ENCODE measurements around the gene KYAT1. TPM values are rescaled to one million over a fixed set of nuclear protein-coding genes. Genes with fewer than 3 reads are reported as not detected.

KYAT1 gene
- total RNA-seq, 1 donor from 2014 or later: 21.7 TPM

- Histone ChIP-seq H3K4me2 (no peak overlapping the region), H3K4me1 (peaks cover 16% of the 10 kb centered on the region), H3K36me3 (no peaks in the 10 kb centered on the region), H3K79me2 (ENCODE audit: low read depth) (peaks cover 11% of the 10 kb centered on the region), H2AFZ (replicated peaks) (no peak overlapping the region), H3K27me3 (no peaks in the 10 kb centered on the region), H3K9ac (no peak overlapping the region), H3K4me3 (no peak overlapping the region), H4K20me1 (ENCODE audit: low read depth) (peaks cover 32% of the 10 kb centered on the region), H3K9me3 (ENCODE audit: low read depth) (no peaks in the 10 kb centered on the region), H3K27ac (no peak overlapping the region), H3F3A (ENCODE audit: low read depth) (no peaks in the 10 kb centered on the region)
- no peaks in the 10 kb centered on the region for H3K9me3 Mint-ChIP-seq
- H3K4me3 Mint-ChIP-seq: no peak overlapping the region
- TF ChIP-seq EZH2phosphoT487 (IDR thresholded peaks at IDR 0.05): no peak
- no peak for TF ChIP-seq EZH2 (IDR thresholded peaks at IDR 0.05)
- TF ChIP-seq CTCF (IDR thresholded peaks at IDR 0.05): no peak
- no peak for DNase-seq (ENCODE audit: low spot score)
- H3K27ac Mint-ChIP-seq: no peak overlapping the region
- H3K36me3 Mint-ChIP-seq: peaks cover 17% of the 10 kb centered on the region
- peaks cover 4% of the 10 kb centered on the region for H3K27me3 Mint-ChIP-seq (ENCODE audit: insufficient read depth, low read depth)
- H3K4me1 Mint-ChIP-seq: peaks cover 19% of the 10 kb centered on the region
Observed at GRCh38 chr9:128913995-128914772, 32.4 kb upstream of the KYAT1 start.

- Histone ChIP-seq H3K27ac (no peak overlapping the region), H3K9me3 (ENCODE audit: low read depth) (no peaks in the 10 kb centered on the region), H3K4me3 (no peak overlapping the region), H2AFZ (replicated peaks) (no peak overlapping the region), H3K27me3 (no peaks in the 10 kb centered on the region), H3K79me2 (ENCODE audit: low read depth) (peaks cover 11% of the 10 kb centered on the region), H3F3A (ENCODE audit: low read depth) (no peaks in the 10 kb centered on the region), H3K36me3 (no peaks in the 10 kb centered on the region), H4K20me1 (ENCODE audit: low read depth) (peaks cover 35% of the 10 kb centered on the region), H3K4me1 (peaks cover 16% of the 10 kb centered on the region), H3K9ac (no peak overlapping the region), H3K4me2 (no peak overlapping the region)
- Mint-ChIP-seq H3K4me1 (peaks cover 16% of the 10 kb centered on the region), H3K9me3 (no peaks in the 10 kb centered on the region), H3K27ac (peak overlapping the region; percentile 87), H3K36me3 (peaks cover 22% of the 10 kb centered on the region), H3K27me3 (ENCODE audit: insufficient read depth, low read depth) (peaks cover 4% of the 10 kb centered on the region), H3K4me3 (no peak overlapping the region)
- DNase-seq (ENCODE audit: low spot score): no peak
- TF ChIP-seq EZH2phosphoT487 (IDR thresholded peaks at IDR 0.05) (no peak), CTCF (IDR thresholded peaks at IDR 0.05) (no peak), EZH2 (IDR thresholded peaks at IDR 0.05) (no peak)
Observed at GRCh38 chr9:128913048-128913900, 31.5 kb upstream of the KYAT1 start.

GRCh38 chr9:128912270-128912853 lies 30.6 kb upstream of the KYAT1 start:
- no peaks in the 10 kb centered on the region for H3K36me3 ChIP-seq
- Mint-ChIP-seq H3K4me3 (no peak overlapping the region), H3K27me3 (ENCODE audit: insufficient read depth, low read depth) (peaks cover 3% of the 10 kb centered on the region), H3K4me1 (peaks cover 16% of the 10 kb centered on the region), H3K9me3 (no peaks in the 10 kb centered on the region), H3K36me3 (peaks cover 25% of the 10 kb centered on the region), H3K27ac (peak overlapping the region; percentile 48)
- peaks cover 16% of the 10 kb centered on the region for H3K4me1 ChIP-seq
- H3K4me3 ChIP-seq: no peak overlapping the region
- no peak overlapping the region for H3K4me2 ChIP-seq
- H3F3A ChIP-seq (ENCODE audit: low read depth): no peaks in the 10 kb centered on the region
- no peak overlapping the region for H3K27ac ChIP-seq
- no peak for TF ChIP-seq CTCF (IDR thresholded peaks at IDR 0.05)
- no peak for TF ChIP-seq EZH2 (IDR thresholded peaks at IDR 0.05)
- TF ChIP-seq EZH2phosphoT487 (IDR thresholded peaks at IDR 0.05): no peak
- H3K9me3 ChIP-seq (ENCODE audit: low read depth): no peaks in the 10 kb centered on the region
- H3K79me2 ChIP-seq (ENCODE audit: low read depth): peaks cover 11% of the 10 kb centered on the region
- no peak overlapping the region for H3K9ac ChIP-seq
- DNase-seq (ENCODE audit: low spot score): peak; percentile 28
- H2AFZ ChIP-seq (replicated peaks): no peak overlapping the region
- H3K27me3 ChIP-seq: no peaks in the 10 kb centered on the region
- H4K20me1 ChIP-seq (ENCODE audit: low read depth): peaks cover 35% of the 10 kb centered on the region
